Progenitor cell of endocrine pancreas (in vitro differentiated cells): ENCODE measurements around the gene APLN. TPM values are rescaled to one million over a fixed set of nuclear protein-coding genes. Genes with fewer than 3 reads are reported as not detected.

Experiments used
- DNase-seq: peaks from one replicate; pipeline ENCODE4 v3.0.0; 2021; ENCODE audit warnings: low spot score; ENCODE audit not compliant: unreplicated experiment
- H3K27ac Mint-ChIP-seq: 2 replicates; pipeline ENCODE4 v1.8.0; 2021; ENCODE audit warnings: mild to moderate bottlenecking, moderate library complexity, mixed read lengths
- H3K27me3 Mint-ChIP-seq: 2 replicates; pipeline ENCODE4 v1.8.0; 2021; ENCODE audit warnings: mixed read lengths
- H3K36me3 Mint-ChIP-seq: 2 replicates; pipeline ENCODE4 v1.8.0; 2022; ENCODE audit warnings: mixed read lengths; ENCODE audit not compliant: insufficient read depth
- H3K4me1 Mint-ChIP-seq: 2 replicates; pipeline ENCODE4 v1.8.0; 2021; ENCODE audit warnings: low read depth, mixed read lengths
- H3K4me3 Mint-ChIP-seq: 2 replicates; pipeline ENCODE4 v1.8.0; 2021; ENCODE audit warnings: low read depth, mild to moderate bottlenecking, moderate library complexity, mixed read lengths
- H3K9me3 Mint-ChIP-seq: 2 replicates; pipeline ENCODE4 v1.8.0; 2021; ENCODE audit warnings: low read depth, mixed read lengths
- total RNA-seq: library from RNA; stranded (reverse); gene quantifications from 2 replicates; pipeline ENCODE4 v1.2.1, GENCODE V29; 2021
- TF ChIP-seq, protein P1 (sequence below): fragments of 200-600 bp; sonication (generic); IDR thresholded peaks from one replicate; pipeline ENCODE4 v1.5.0; 2021; ENCODE audit warnings: antibody characterized with exemption, mild to moderate bottlenecking; ENCODE audit not compliant: unreplicated experiment

Gene APLN
- total RNA-seq, 1 donor from 2014 or later: 0.14 TPM

- no peaks in the 10 kb centered on the region for H3K9me3 Mint-ChIP-seq
- H3K27me3 Mint-ChIP-seq: peaks cover 5% of the 10 kb centered on the region
- TF ChIP-seq, protein P1, sequence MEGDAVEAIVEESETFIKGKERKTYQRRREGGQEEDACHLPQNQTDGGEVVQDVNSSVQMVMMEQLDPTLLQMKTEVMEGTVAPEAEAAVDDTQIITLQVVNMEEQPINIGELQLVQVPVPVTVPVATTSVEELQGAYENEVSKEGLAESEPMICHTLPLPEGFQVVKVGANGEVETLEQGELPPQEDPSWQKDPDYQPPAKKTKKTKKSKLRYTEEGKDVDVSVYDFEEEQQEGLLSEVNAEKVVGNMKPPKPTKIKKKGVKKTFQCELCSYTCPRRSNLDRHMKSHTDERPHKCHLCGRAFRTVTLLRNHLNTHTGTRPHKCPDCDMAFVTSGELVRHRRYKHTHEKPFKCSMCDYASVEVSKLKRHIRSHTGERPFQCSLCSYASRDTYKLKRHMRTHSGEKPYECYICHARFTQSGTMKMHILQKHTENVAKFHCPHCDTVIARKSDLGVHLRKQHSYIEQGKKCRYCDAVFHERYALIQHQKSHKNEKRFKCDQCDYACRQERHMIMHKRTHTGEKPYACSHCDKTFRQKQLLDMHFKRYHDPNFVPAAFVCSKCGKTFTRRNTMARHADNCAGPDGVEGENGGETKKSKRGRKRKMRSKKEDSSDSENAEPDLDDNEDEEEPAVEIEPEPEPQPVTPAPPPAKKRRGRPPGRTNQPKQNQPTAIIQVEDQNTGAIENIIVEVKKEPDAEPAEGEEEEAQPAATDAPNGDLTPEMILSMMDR: no peak
- H3K36me3 Mint-ChIP-seq: no peaks in the 10 kb centered on the region
- no peak for DNase-seq
- H3K27ac Mint-ChIP-seq: no peak overlapping the region
- H3K4me1 Mint-ChIP-seq: no peaks in the 10 kb centered on the region
- no peak overlapping the region for H3K4me3 Mint-ChIP-seq
Observed at GRCh38 chrX:129613596-129613995, 41.2 kb downstream of the APLN start.

DNA sequence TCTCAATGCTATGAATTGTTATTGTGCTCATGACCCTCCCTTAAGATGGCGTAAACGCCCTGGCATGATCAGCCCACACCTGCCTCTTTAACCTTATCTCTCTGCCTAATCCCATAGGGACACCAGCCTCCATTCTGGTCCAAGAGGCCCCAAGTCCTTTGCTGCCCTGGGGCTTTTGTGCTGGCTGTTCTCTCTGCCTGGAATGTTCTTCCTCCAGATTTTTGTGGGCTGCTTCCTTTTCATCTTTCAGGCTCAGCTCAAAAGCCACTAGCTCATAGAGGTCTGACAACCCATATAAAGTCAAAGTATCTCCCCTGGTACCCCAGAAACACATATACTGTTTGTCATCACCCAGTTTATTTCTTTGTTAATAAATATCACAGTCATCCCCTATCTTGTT lies 42.4 kb downstream of the APLN start:
- no peak for DNase-seq
- no peaks in the 10 kb centered on the region for H3K36me3 Mint-ChIP-seq
- H3K4me1 Mint-ChIP-seq: no peaks in the 10 kb centered on the region
- TF ChIP-seq, protein P1: no peak
- H3K9me3 Mint-ChIP-seq: no peaks in the 10 kb centered on the region
- no peak overlapping the region for H3K27ac Mint-ChIP-seq
- no peak overlapping the region for H3K4me3 Mint-ChIP-seq
- H3K27me3 Mint-ChIP-seq: peaks cover 11% of the 10 kb centered on the region

DNA sequence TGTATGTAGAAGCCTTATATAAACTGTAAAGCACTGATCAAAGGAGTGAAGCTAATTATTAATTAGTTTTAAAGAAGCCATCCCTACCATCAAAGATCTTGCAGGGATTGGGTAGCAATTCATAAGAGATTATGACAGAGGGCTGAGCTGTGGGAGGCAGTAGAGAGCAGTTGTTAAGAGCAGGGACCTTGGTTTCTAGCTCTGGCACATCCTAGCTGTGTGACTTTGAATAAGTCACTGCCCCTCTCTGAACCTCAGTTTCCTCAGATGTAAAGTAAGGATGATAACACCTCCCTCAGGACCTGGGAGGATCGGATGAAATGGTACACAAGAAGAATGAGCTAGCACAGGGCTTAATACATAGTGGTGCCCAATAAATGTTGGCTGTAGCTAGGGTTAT lies 45.4 kb downstream of the APLN start:
- Mint-ChIP-seq H3K9me3 (no peaks in the 10 kb centered on the region), H3K27me3 (peaks cover 29% of the 10 kb centered on the region), H3K4me1 (peaks cover 2% of the 10 kb centered on the region), H3K4me3 (no peak overlapping the region), H3K27ac (no peak overlapping the region), H3K36me3 (no peaks in the 10 kb centered on the region)
- DNase-seq: no peak
- TF ChIP-seq, protein P1: no peak

GRCh38 chrX:129608496-129608895 lies 46.3 kb downstream of the APLN start:
- TF ChIP-seq, protein P1: no peak
- Mint-ChIP-seq H3K27me3 (peaks cover 29% of the 10 kb centered on the region), H3K9me3 (no peaks in the 10 kb centered on the region), H3K4me3 (no peak overlapping the region), H3K4me1 (peaks cover 4% of the 10 kb centered on the region), H3K27ac (no peak overlapping the region), H3K36me3 (no peaks in the 10 kb centered on the region)
- no peak for DNase-seq

GRCh38 chrX:129606918-129607317 lies 47.8 kb downstream of the APLN start:
- TF ChIP-seq, protein P1: peak; percentile 87
- H3K9me3 Mint-ChIP-seq: no peaks in the 10 kb centered on the region
- H3K27me3 Mint-ChIP-seq: peaks cover 29% of the 10 kb centered on the region
- peaks cover 3% of the 10 kb centered on the region for H3K36me3 Mint-ChIP-seq
- H3K27ac Mint-ChIP-seq: no peak overlapping the region
- H3K4me3 Mint-ChIP-seq: no peak overlapping the region
- DNase-seq: peak; percentile 45
- H3K4me1 Mint-ChIP-seq: peaks cover 4% of the 10 kb centered on the region
